Measurements from ENCODE around the gene VAV3. TPM values are rescaled to one million over a fixed set of nuclear protein-coding genes. Genes with fewer than 3 reads are reported as not detected.
A peak's percentile ranks its signal among the peaks of the same experiment; 100 is the strongest.

VAV3 gene
- total and polyA plus RNA-seq, 10 donors, result 10.5 to 63.0 (median 38.8) TPM

- peaks cover 9 to 89% (median 49%) of the 10 kb centered on the region in 6 donors for H3K4me1 ChIP-seq
- peaks cover 0 to 8% (median 4%) of the 10 kb centered on the region in 8 donors for H3K9me3 ChIP-seq
- H3K36me3 ChIP-seq, result no peaks in the 10 kb centered on the region
- H3K4me3 ChIP-seq, result peak overlapping the region in 1 of 8 donors; percentile 45
- intact Hi-C loops (cut with DNase I; ENCODE audit: low total_unique reads), result no loop called here
- no peaks in the 10 kb centered on the region for H3K27me3 ChIP-seq (replicated peaks in 1 of 7)
- 43 to 70% (median 50%) methylated on average over 1 of the region's 1 CpG for WGBS, 5 donors
- DNase-seq, result no peak
- peak overlapping the region in 7 of 8 donors; percentile 18 to 73 (median 57) for H3K27ac ChIP-seq
- TF ChIP-seq POLR2AphosphoS5 (IDR thresholded peaks at IDR 0.05) (no peak), CTCF (IDR thresholded peaks at IDR 0.05 in 8 of 11, conservative IDR thresholded peaks at IDR 0.05 in 3 of 11) (no peak), POLR2A (IDR thresholded peaks at IDR 0.05) (no peak)
Observed at GRCh38 chr1:107804741-107805140, 160.2 kb downstream of the VAV3 start.

DNA sequence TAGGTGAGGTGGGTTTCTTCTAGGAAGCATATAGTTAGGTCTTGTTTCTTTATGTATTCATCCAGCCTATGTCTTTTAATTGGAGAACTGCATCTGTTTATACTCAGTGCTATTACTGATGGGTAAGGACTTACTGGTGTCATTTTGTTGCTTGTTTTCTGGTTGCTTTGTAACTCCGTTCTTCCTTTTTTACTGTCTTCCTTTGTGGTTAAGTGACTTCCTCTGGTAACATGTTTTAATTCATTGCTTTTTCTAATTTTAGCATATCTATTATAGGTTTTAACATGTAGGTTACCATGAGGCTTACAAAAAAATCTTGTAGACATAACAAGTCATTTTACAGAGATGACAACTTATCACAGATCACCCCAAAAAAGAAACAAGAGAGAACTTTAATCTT is 160.8 kb downstream of the VAV3 start:
- Histone ChIP-seq H3K4me1 (peaks cover 9 to 85% (median 49%) of the 10 kb centered on the region in 6 donors), H3K4me3 (peak overlapping the region in 3 of 8 donors; percentile 3 to 45 (median 3)), H3K9me3 (peaks cover 0 to 8% (median 4%) of the 10 kb centered on the region in 8 donors), H3K27ac (peak overlapping the region; percentile 32 to 73 (median 53)), H3K27me3 (replicated peaks in 1 of 7) (no peaks in the 10 kb centered on the region), H3K36me3 (no peaks in the 10 kb centered on the region)
- intact Hi-C loops (cut with DNase I; ENCODE audit: low total_unique reads), result no loop called here
- TF ChIP-seq POLR2A (IDR thresholded peaks at IDR 0.05), result peak in 1 of 3 donors; percentile 30
- no peak for TF ChIP-seq CTCF (IDR thresholded peaks at IDR 0.05 in 8 of 11, conservative IDR thresholded peaks at IDR 0.05 in 3 of 11)
- TF ChIP-seq POLR2AphosphoS5 (IDR thresholded peaks at IDR 0.05), result no peak
- 13 to 27% (median 19%) methylated on average over 1 of the region's 1 CpG for WGBS, 5 donors
- no peak for DNase-seq

DNA sequence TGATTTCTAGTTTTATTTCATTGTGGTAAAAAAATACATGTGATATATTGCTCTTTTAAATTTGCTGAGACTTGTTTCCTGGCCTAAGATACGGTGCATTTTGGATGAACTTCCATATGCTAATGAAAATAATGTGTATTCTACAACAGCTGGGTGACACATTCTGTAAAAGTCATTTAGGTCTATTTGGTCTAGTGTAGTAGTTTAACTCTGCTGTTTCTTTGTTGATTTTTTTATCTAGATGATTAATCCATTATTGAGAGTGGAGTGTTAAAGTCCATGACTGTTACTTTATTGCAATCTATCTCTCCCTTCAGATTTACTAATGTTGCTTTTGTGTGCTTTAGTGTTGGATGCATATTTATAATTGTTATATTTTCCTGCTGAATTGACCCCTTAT is 161.4 kb downstream of the VAV3 start:
- H3K4me3 ChIP-seq, result peak overlapping the region in 3 of 8 donors; percentile 3 to 45 (median 3)
- H3K36me3 ChIP-seq, result no peaks in the 10 kb centered on the region
- intact Hi-C loops (cut with DNase I; ENCODE audit: low total_unique reads), result no loop called here
- DNase-seq, result no peak
- peak overlapping the region; percentile 32 to 73 (median 53) for H3K27ac ChIP-seq
- TF ChIP-seq CTCF (IDR thresholded peaks at IDR 0.05 in 8 of 11, conservative IDR thresholded peaks at IDR 0.05 in 3 of 11) (no peak), POLR2AphosphoS5 (IDR thresholded peaks at IDR 0.05) (no peak), POLR2A (IDR thresholded peaks at IDR 0.05) (no peak)
- H3K9me3 ChIP-seq, result peaks cover 0 to 8% (median 4%) of the 10 kb centered on the region in 8 donors
- peaks cover 9 to 84% (median 49%) of the 10 kb centered on the region in 6 donors for H3K4me1 ChIP-seq
- WGBS, 5 donors, result 30 to 46% (median 35%) methylated on average over 1 of the region's 1 CpG
- H3K27me3 ChIP-seq (replicated peaks in 1 of 7), result no peaks in the 10 kb centered on the region

DNA sequence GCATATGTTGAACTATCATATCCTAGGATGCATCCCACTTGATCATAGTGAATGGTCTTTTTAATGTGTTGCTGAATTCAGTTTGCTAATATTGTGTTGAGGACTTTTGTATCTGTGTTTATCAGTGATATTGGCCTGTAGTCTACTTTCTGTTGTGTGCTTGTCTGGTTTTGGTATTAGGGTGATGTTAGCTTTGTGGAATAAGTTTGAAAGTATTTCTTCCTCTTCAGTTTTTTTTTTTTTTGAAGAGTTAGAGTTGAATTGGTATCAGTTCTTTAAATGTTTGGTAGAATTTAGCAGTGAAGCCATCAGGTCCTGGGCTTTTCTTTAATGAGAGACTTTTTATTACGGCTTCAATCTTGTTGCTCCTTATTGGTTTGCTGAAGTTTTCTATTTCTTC is 162.3 kb downstream of the VAV3 start:
- DNase-seq, result no peak
- intact Hi-C loops (cut with DNase I; ENCODE audit: low total_unique reads), result no loop called here

More for the DNA sequence above, 162.3 kb downstream of the VAV3 start:
- TF ChIP-seq POLR2AphosphoS5 (IDR thresholded peaks at IDR 0.05), result no peak
- no peak for TF ChIP-seq POLR2A (IDR thresholded peaks at IDR 0.05)
- TF ChIP-seq CTCF (IDR thresholded peaks at IDR 0.05 in 8 of 11, conservative IDR thresholded peaks at IDR 0.05 in 3 of 11), result no peak
- no peaks in the 10 kb centered on the region for H3K36me3 ChIP-seq
- peak overlapping the region in 1 of 8 donors; percentile 45 for H3K4me3 ChIP-seq
- peak overlapping the region in 6 of 8 donors; percentile 46 to 73 (median 62) for H3K27ac ChIP-seq
- no peaks in the 10 kb centered on the region for H3K27me3 ChIP-seq (replicated peaks in 1 of 7)
- WGBS, 5 donors, result 58 to 84% (median 71%) methylated on average over 1 of the region's 1 CpG
- H3K4me1 ChIP-seq, result peaks cover 6 to 76% (median 43%) of the 10 kb centered on the region in 6 donors
- H3K9me3 ChIP-seq, result peaks cover 0 to 8% (median 4%) of the 10 kb centered on the region in 8 donors

All from spleen (tissue), 11 donors.